ENCODE results near the gene TMEM62.

GRCh38 chr15:43187544-43188155 is 54.3 kb downstream of the TMEM62 start:
- TF ChIP-seq, protein P1, sequence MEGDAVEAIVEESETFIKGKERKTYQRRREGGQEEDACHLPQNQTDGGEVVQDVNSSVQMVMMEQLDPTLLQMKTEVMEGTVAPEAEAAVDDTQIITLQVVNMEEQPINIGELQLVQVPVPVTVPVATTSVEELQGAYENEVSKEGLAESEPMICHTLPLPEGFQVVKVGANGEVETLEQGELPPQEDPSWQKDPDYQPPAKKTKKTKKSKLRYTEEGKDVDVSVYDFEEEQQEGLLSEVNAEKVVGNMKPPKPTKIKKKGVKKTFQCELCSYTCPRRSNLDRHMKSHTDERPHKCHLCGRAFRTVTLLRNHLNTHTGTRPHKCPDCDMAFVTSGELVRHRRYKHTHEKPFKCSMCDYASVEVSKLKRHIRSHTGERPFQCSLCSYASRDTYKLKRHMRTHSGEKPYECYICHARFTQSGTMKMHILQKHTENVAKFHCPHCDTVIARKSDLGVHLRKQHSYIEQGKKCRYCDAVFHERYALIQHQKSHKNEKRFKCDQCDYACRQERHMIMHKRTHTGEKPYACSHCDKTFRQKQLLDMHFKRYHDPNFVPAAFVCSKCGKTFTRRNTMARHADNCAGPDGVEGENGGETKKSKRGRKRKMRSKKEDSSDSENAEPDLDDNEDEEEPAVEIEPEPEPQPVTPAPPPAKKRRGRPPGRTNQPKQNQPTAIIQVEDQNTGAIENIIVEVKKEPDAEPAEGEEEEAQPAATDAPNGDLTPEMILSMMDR (IDR thresholded peaks at IDR 0.05; ENCODE audit: poor library complexity): peak; percentile 67
- TF ChIP-seq EZH2phosphoT487 (IDR thresholded peaks at IDR 0.05; ENCODE audit: low read depth, severe bottlenecking, unreplicated experiment): no peak
- TF ChIP-seq EZH2 (IDR thresholded peaks at IDR 0.05; ENCODE audit: borderline replicate concordance): no peak

Data from hepatocyte (in vitro differentiated cells).